H9 (cell line): Measurements from ENCODE around the gene RGS6. TPM values are rescaled to one million over a fixed set of nuclear protein-coding genes. Genes with fewer than 3 reads are reported as not detected.

Experiments used
- DNase-seq: peaks from one replicate; pipeline ENCODE4 v3.0.0-alpha.2; 2017
- H2AFZ ChIP-seq: one replicate; pipeline ENCODE4 v1.6.1; 2013; ENCODE audit warnings: mild to moderate bottlenecking, low read length, control low read depth, moderate library complexity
- H2AK5ac ChIP-seq: 2 replicates; pipeline ENCODE4 v1.6.1; 2013; ENCODE audit warnings: low read length, control low read depth, mixed read lengths; ENCODE audit not compliant: insufficient read length
- H2BK120ac ChIP-seq: one replicate; pipeline ENCODE4 v1.6.1; 2013; ENCODE audit warnings: low read depth, mild to moderate bottlenecking, low read length, control low read depth, inconsistent platforms; ENCODE audit not compliant: poor library complexity, severe bottlenecking
- H2BK12ac ChIP-seq: 2 replicates; pipeline ENCODE4 v1.6.1; 2013; ENCODE audit warnings: low read length, control low read depth, mixed read lengths, low read depth; ENCODE audit not compliant: insufficient read length
- H2BK15ac ChIP-seq: 2 replicates; pipeline ENCODE4 v1.6.1; 2013; ENCODE audit warnings: low read depth, low read length, control low read depth
- H2BK20ac ChIP-seq: one replicate; pipeline ENCODE4 v1.6.1; 2013; ENCODE audit warnings: low read depth, mild to moderate bottlenecking, low read length, control low read depth, inconsistent platforms; ENCODE audit not compliant: poor library complexity, severe bottlenecking
- H2BK5ac ChIP-seq: 2 replicates; pipeline ENCODE4 v1.6.1; 2013; ENCODE audit warnings: low read length, control low read depth, mixed read lengths; ENCODE audit not compliant: insufficient read length
- H3K14ac ChIP-seq: 2 replicates; pipeline ENCODE4 v1.6.1; 2013; ENCODE audit warnings: low read length, control low read depth; ENCODE audit not compliant: insufficient read depth
- H3K18ac ChIP-seq: 2 replicates; pipeline ENCODE4 v1.6.1; 2013; ENCODE audit warnings: low read depth, mild to moderate bottlenecking, mixed read lengths, low read length, control low read depth; ENCODE audit not compliant: insufficient read length
- H3K23ac ChIP-seq: 2 replicates; pipeline ENCODE4 v1.6.1; 2013; ENCODE audit warnings: low read length, control low read depth, mixed read lengths, low read depth; ENCODE audit not compliant: insufficient read length
- H3K23me2 ChIP-seq: 2 replicates; pipeline ENCODE4 v1.6.1; 2013; ENCODE audit warnings: low read depth, mild to moderate bottlenecking, mixed read lengths, low read length, control low read depth; ENCODE audit not compliant: insufficient read length, poor library complexity, severe bottlenecking
- H3K27ac ChIP-seq: 2 replicates; pipeline ENCODE4 v1.5.1; 2013; ENCODE audit warnings: low read length, control low read depth, mixed read lengths, low read depth; ENCODE audit not compliant: insufficient read length
- H3K27me3 ChIP-seq: 2 replicates; pipeline ENCODE4 v1.6.1; 2013; ENCODE audit warnings: low read length, control low read depth, inconsistent platforms; ENCODE audit not compliant: insufficient read depth
- H3K4ac ChIP-seq: 2 replicates; pipeline ENCODE4 v1.6.1; 2013; ENCODE audit warnings: low read depth, mild to moderate bottlenecking, control low read depth, inconsistent platforms, low read length, moderate library complexity
- H3K4me1 ChIP-seq: 2 replicates; pipeline ENCODE4 v1.6.1; 2013; ENCODE audit warnings: low read length, control low read depth, inconsistent platforms; ENCODE audit not compliant: insufficient read depth
- H3K4me2 ChIP-seq: 2 replicates; pipeline ENCODE4 v1.6.1; 2013; ENCODE audit warnings: low read length, control low read depth, mixed read lengths; ENCODE audit not compliant: insufficient read length, insufficient read depth
- H3K56ac ChIP-seq: 2 replicates; pipeline ENCODE4 v1.6.1; 2013; ENCODE audit warnings: low read depth, mild to moderate bottlenecking, mixed read lengths, low read length, control low read depth; ENCODE audit not compliant: insufficient read length
- H3K79me1 ChIP-seq: 2 replicates; pipeline ENCODE4 v1.6.1; 2013; ENCODE audit warnings: low read depth, mild to moderate bottlenecking, moderate library complexity, low read length, control low read depth, inconsistent platforms; ENCODE audit not compliant: insufficient read depth, poor library complexity, severe bottlenecking
- H3K79me2 ChIP-seq: 2 replicates; pipeline ENCODE4 v1.6.1; 2013; ENCODE audit warnings: low read length, control low read depth, inconsistent platforms; ENCODE audit not compliant: insufficient read depth
- H3K9ac ChIP-seq: 2 replicates; pipeline ENCODE4 v1.6.1; 2013; ENCODE audit warnings: low read length, control low read depth, mixed read lengths; ENCODE audit not compliant: insufficient read length; ENCODE audit errors: extremely low read depth
- H3K9me3 ChIP-seq: one replicate; pipeline ENCODE4 v1.6.1; 2013; ENCODE audit warnings: low read depth, low read length, inconsistent platforms; ENCODE audit not compliant: control insufficient read depth
- H3T11ph ChIP-seq: one replicate; pipeline ENCODE4 v1.6.1; 2013; ENCODE audit warnings: mild to moderate bottlenecking, low read length, control low read depth, inconsistent platforms
- H4K20me1 ChIP-seq: one replicate; pipeline ENCODE4 v1.6.1; 2013; ENCODE audit not compliant: control insufficient read depth, insufficient read length, insufficient read depth
- H4K5ac ChIP-seq: 2 replicates; pipeline ENCODE4 v1.6.1; 2013; ENCODE audit warnings: low read depth, mild to moderate bottlenecking, mixed read lengths, low read length, control low read depth; ENCODE audit not compliant: insufficient read length
- H4K8ac ChIP-seq: replicated peaks from 2 replicates; pipeline ENCODE4 v1.6.1; 2013; ENCODE audit warnings: low read length, control low read depth, mixed read lengths, low read depth; ENCODE audit not compliant: insufficient read length
- H4K91ac ChIP-seq: 2 replicates; pipeline ENCODE4 v1.6.1; 2013; ENCODE audit warnings: low read depth, mild to moderate bottlenecking, moderate library complexity, mixed read lengths, low read length, control low read depth; ENCODE audit not compliant: insufficient read length
- H3K27ac Mint-ChIP-seq, 3 experiments: 2 replicates in 2 of 3; 3 replicates in 1 of 3; pipeline ENCODE4 v1.8.0; 2020 to 2021; ENCODE audit warnings: mixed read lengths in 3 of 3, mild to moderate bottlenecking in 1 of 3, moderate library complexity in 1 of 3
- H3K27me3 Mint-ChIP-seq: 2 replicates; pipeline ENCODE4 v1.8.0; 2021; ENCODE audit warnings: low read depth, mild to moderate bottlenecking, moderate library complexity, mixed read lengths
- H3K36me3 Mint-ChIP-seq, 3 experiments: 2 replicates in 2 of 3; 3 replicates in 1 of 3; pipeline ENCODE4 v1.8.0; 2020 to 2021; ENCODE audit warnings: low read depth in 3 of 3, mixed read lengths in 3 of 3; ENCODE audit not compliant: insufficient read depth in 1 of 3
- H3K4me1 Mint-ChIP-seq, 2 experiments: 2 replicates each; pipeline ENCODE4 v1.8.0; 2020; ENCODE audit warnings: mixed read lengths in 2 of 2
- H3K4me3 Mint-ChIP-seq, 2 experiments: 2 replicates in 1 of 2; 3 replicates in 1 of 2; pipeline ENCODE4 v1.8.0; 2020 to 2021; ENCODE audit warnings: mild to moderate bottlenecking in 2 of 2, mixed read lengths in 2 of 2, moderate library complexity in 1 of 2
- H3K9me3 Mint-ChIP-seq, 2 experiments: 2 replicates in 1 of 2; 3 replicates in 1 of 2; pipeline ENCODE4 v1.8.0; 2020; ENCODE audit warnings: mild to moderate bottlenecking in 2 of 2, mixed read lengths in 2 of 2, moderate library complexity in 1 of 2
- CTCF ChIP-seq: fragments of 200-600 bp; sonication (generic); conservative IDR thresholded peaks from 3 replicates; pipeline ENCODE4 v1.8.0; 2021; ENCODE audit warnings: antibody characterized with exemption, mild to moderate bottlenecking
- WGBS: extraction: QIAGEN DNeasy Blood & Tissue Kit; methylation state at CpG from one replicate; pipeline ENCODE4 v1.1.7; 2013; ENCODE audit warnings: missing lambda C conversion rate, low lambda C conversion rate, mixed read lengths; ENCODE audit not compliant: insufficient read length; ENCODE audit errors: extremely low coverage; 5-methylcytosine and 5-hydroxymethylcytosine counted together
- total RNA-seq: library from RNA; stranded (reverse); gene quantifications from 2 replicates; pipeline ENCODE4 v1.2.1, GENCODE V29; 2021

RGS6 gene
- total RNA-seq, 1 experiment from 2014 or later: 3.0 TPM

GRCh38 chr14:71943695-71944018 is 11.4 kb downstream of the RGS6 start:
- no peak overlapping the region for H4K91ac ChIP-seq
- Mint-ChIP-seq H3K27me3 (no peaks in the 10 kb centered on the region; the same call in 1 of the 2 replicates), H3K4me3 (no peak overlapping the region), H3K4me1 (no peaks in the 10 kb centered on the region; a peak in 1 of 4 replicates), H3K9me3 (peaks cover 8 to 16% of the 10 kb centered on the region in 2 experiments; a peak in 4 of 5 replicates), H3K27ac (no peak overlapping the region), H3K36me3 (peaks cover 3 to 12% (median 5%) of the 10 kb centered on the region in 3 experiments; a peak in 6 of 7 replicates)
- no peak for TF ChIP-seq CTCF
- H4K5ac ChIP-seq: no peak overlapping the region
- no peak overlapping the region for H3K4me2 ChIP-seq
- no peaks in the 10 kb centered on the region for H4K20me1 ChIP-seq
- no peak overlapping the region for H3K56ac ChIP-seq
- H3K23me2 ChIP-seq: no peaks in the 10 kb centered on the region
- no peak for DNase-seq
- H4K8ac ChIP-seq: no peak overlapping the region
- H3K27ac ChIP-seq: no peak overlapping the region
- no peak overlapping the region for H3K18ac ChIP-seq
- no peak overlapping the region for H2BK5ac ChIP-seq
- H3K4ac ChIP-seq: no peak overlapping the region
- WGBS: no CpG with 5 or more reads among the region's 1 CpG
- no peak overlapping the region for H2BK12ac ChIP-seq
- no peak overlapping the region for H3K14ac ChIP-seq
- H3K79me2 ChIP-seq: no peaks in the 10 kb centered on the region
- no peak overlapping the region for H2BK20ac ChIP-seq
- H3T11ph ChIP-seq: no peak overlapping the region
- H2BK15ac ChIP-seq: no peak overlapping the region
- no peaks in the 10 kb centered on the region for H3K79me1 ChIP-seq
- H2BK120ac ChIP-seq: no peak overlapping the region
- no peaks in the 10 kb centered on the region for H3K9me3 ChIP-seq
- H3K4me1 ChIP-seq: no peaks in the 10 kb centered on the region
- no peaks in the 10 kb centered on the region for H3K27me3 ChIP-seq
- no peak overlapping the region for H2AK5ac ChIP-seq
- H3K9ac ChIP-seq: no peak overlapping the region
- no peak overlapping the region for H2AFZ ChIP-seq
- no peak overlapping the region for H3K23ac ChIP-seq
